SK-N-SH (cell line): ENCODE results near the gene TMEM51. TPM values are rescaled to one million over a fixed set of nuclear protein-coding genes. Genes with fewer than 3 reads are reported as not detected.

Experiments
- CTCF ChIA-PET: fragments of 300-600, 350-600 bp; formaldehyde crosslinking; extraction: SDS; loops from one replicate; lab custom pipeline; 2021; lab: Yijun Ruan, JAX
- POLR2A ChIA-PET: fragments of 350-600 bp; sonication (Branson Sonifier 250); formaldehyde crosslinking; extraction: SDS; loops from one replicate; lab custom pipeline; 2020; ENCODE audit warnings: antibody characterized with exemption, inconsistent platforms; lab: Yijun Ruan, JAX
- DNase-seq: peaks from one replicate; pipeline ENCODE4 v3.0.0; 2012
- H2AFZ ChIP-seq: fragments of 200-600 bp; sonication (generic); 2 replicates; pipeline ENCODE4 v1.8.1; 2016; ENCODE audit warnings: antibody characterized with exemption, mild to moderate bottlenecking, low read depth
- H3F3A ChIP-seq: fragments of 200-600 bp; sonication (generic); replicated peaks from 2 replicates; pipeline ENCODE3; 2016; ENCODE audit warnings: antibody characterized with exemption, mild to moderate bottlenecking; ENCODE audit not compliant: insufficient read depth
- H3K27ac ChIP-seq, 2 experiments: fragments of 200-500 bp in 1 of 2; fragments of 200-600 bp in 1 of 2; sonication (Bioruptor generic) in 1 of 2; sonication (generic), shearing (Covaris generic) in 1 of 2; 2 replicates each; pipeline versions ENCODE4 v1.5.1 to v1.6.1; 2014 to 2016; ENCODE audit warnings: low read depth in 2 of 2, inconsistent platforms in 1 of 2, low read length in 1 of 2, mild to moderate bottlenecking in 1 of 2, mixed read lengths in 1 of 2
- H3K27me3 ChIP-seq: fragments of 200-600 bp; sonication (generic), shearing (Covaris generic); 2 replicates; pipeline ENCODE4 v1.6.1; 2016; ENCODE audit warnings: mixed run types; ENCODE audit not compliant: insufficient read depth
- H3K36me3 ChIP-seq, 2 experiments: fragments of 200-500 bp in 1 of 2; fragments of 200-600 bp in 1 of 2; sonication (Bioruptor generic) in 1 of 2; sonication (generic) in 1 of 2; replicated peaks in 1 of 2; 2 replicates each; pipeline versions ENCODE3 to v1.5.1; 2014 to 2016; ENCODE audit warnings: low read length in 1 of 2, mild to moderate bottlenecking in 1 of 2; ENCODE audit not compliant: insufficient read depth in 2 of 2, control insufficient read depth in 1 of 2
- H3K4me1 ChIP-seq, 2 experiments: fragments of 200-500 bp in 1 of 2; fragments of 200-600 bp in 1 of 2; sonication (Bioruptor generic) in 1 of 2; sonication (generic), shearing (Covaris generic) in 1 of 2; 2 replicates each; pipeline versions ENCODE4 v1.5.1 to v1.6.1; 2014 to 2016; ENCODE audit warnings: low read depth in 1 of 2, low read length in 1 of 2, mixed run types in 1 of 2; ENCODE audit not compliant: insufficient read depth in 2 of 2, control insufficient read depth in 1 of 2
- H3K4me2 ChIP-seq: fragments of 200-600 bp; sonication (generic), shearing (Covaris generic); 2 replicates; pipeline ENCODE4 v1.6.1; 2017; ENCODE audit warnings: mixed run types
- H3K4me3 ChIP-seq, 2 experiments: fragments of 200-500 bp in 1 of 2; fragments of 200-600 bp in 1 of 2; sonication (Bioruptor generic) in 1 of 2; sonication (generic), shearing (Covaris generic) in 1 of 2; 2 replicates each; pipeline versions ENCODE4 v1.5.1 to v1.8.1; 2014 to 2016; ENCODE audit warnings: low read depth in 2 of 2, inconsistent platforms in 1 of 2, low read length in 1 of 2, mild to moderate bottlenecking in 1 of 2, mixed read lengths in 1 of 2, moderate library complexity in 1 of 2
- H3K79me2 ChIP-seq: fragments of 200-600 bp; sonication (generic); 2 replicates; pipeline ENCODE4 v1.8.1; 2017; ENCODE audit warnings: mild to moderate bottlenecking; ENCODE audit not compliant: insufficient read depth
- H3K9ac ChIP-seq: fragments of 200-600 bp; sonication (generic); 2 replicates; pipeline ENCODE4 v1.6.1; 2017; ENCODE audit warnings: mixed run types
- H3K9me2 ChIP-seq: fragments of 200-600 bp; sonication (generic); 2 replicates; pipeline ENCODE4 v1.6.1; 2017; ENCODE audit warnings: mixed run types
- H3K9me3 ChIP-seq: fragments of 200-600 bp; sonication (generic); 2 replicates; pipeline ENCODE4 v1.6.1; 2017; ENCODE audit warnings: mixed run types, mild to moderate bottlenecking, moderate library complexity
- H4K20me1 ChIP-seq: fragments of 200-600 bp; sonication (generic); 2 replicates; pipeline ENCODE4 v1.6.1; 2017; ENCODE audit warnings: mild to moderate bottlenecking, mixed run types; ENCODE audit not compliant: insufficient read depth
- CHD2 ChIP-seq: fragments of 150-350 bp; IDR thresholded peaks from 2 replicates; pipeline ENCODE4 v1.6.1; 2018; ENCODE audit warnings: low read length; ENCODE audit not compliant: partially characterized antibody
- CTCF ChIP-seq: fragments of 200-600 bp; sonication (generic); IDR thresholded peaks from 2 replicates; pipeline ENCODE4 v1.6.1; 2017; ENCODE audit warnings: antibody characterized with exemption, mild to moderate bottlenecking, moderate library complexity
- EZH2phosphoT487 ChIP-seq: fragments of 200-600 bp; sonication (generic); IDR thresholded peaks from 2 replicates; pipeline ENCODE4 v1.6.1; 2017; ENCODE audit warnings: low read depth, mixed run types, mild to moderate bottlenecking, antibody characterized with exemption, moderate library complexity, borderline replicate concordance
- FOSL2 ChIP-seq: IDR thresholded peaks from 2 replicates; pipeline ENCODE4 v1.4.0; 2012; ENCODE audit warnings: low read depth, mild to moderate bottlenecking, moderate library complexity, borderline replicate concordance
- FOXM1 ChIP-seq: IDR thresholded peaks from 2 replicates; pipeline ENCODE4 v1.4.0; 2012; ENCODE audit warnings: low read depth, mild to moderate bottlenecking
- GABPA ChIP-seq: IDR thresholded peaks from 2 replicates; pipeline ENCODE4 v1.4.0; 2012; ENCODE audit warnings: low read depth, mild to moderate bottlenecking
- JUND ChIP-seq: IDR thresholded peaks from 2 replicates; pipeline ENCODE4 v1.4.0; 2012
- MEF2A ChIP-seq: IDR thresholded peaks from 2 replicates; pipeline ENCODE4 v1.4.0; 2012; ENCODE audit warnings: low read depth, borderline replicate concordance
- MXI1 ChIP-seq: IDR thresholded peaks from 2 replicates; pipeline ENCODE4 v1.6.1; 2012; ENCODE audit warnings: mild to moderate bottlenecking, low read depth, low read length, improper control_type of control experiment
- NRF1 ChIP-seq: IDR thresholded peaks from 2 replicates; pipeline ENCODE4 v1.6.1; 2012; ENCODE audit warnings: low read depth, mild to moderate bottlenecking, low read length
- RAD21 ChIP-seq: IDR thresholded peaks from 2 replicates; pipeline ENCODE4 v1.6.1; 2012; ENCODE audit warnings: mild to moderate bottlenecking, low read length
- REST ChIP-seq: IDR thresholded peaks from 2 replicates; pipeline ENCODE4 v1.6.1; 2012; ENCODE audit warnings: mild to moderate bottlenecking, low read depth, low read length, moderate library complexity
- RFX5 ChIP-seq: IDR thresholded peaks from 2 replicates; pipeline ENCODE4 v1.6.1; 2012; ENCODE audit warnings: mild to moderate bottlenecking, improper control_type of control experiment, low read length
- RXRA ChIP-seq: IDR thresholded peaks from 2 replicates; pipeline ENCODE4 v1.4.0; 2012; ENCODE audit warnings: low read depth, mild to moderate bottlenecking, borderline replicate concordance
- SIN3A ChIP-seq: IDR thresholded peaks from 2 replicates; pipeline ENCODE4 v1.6.1; 2012; ENCODE audit warnings: low read depth, mild to moderate bottlenecking, low read length, moderate library complexity, borderline replicate concordance
- USF1 ChIP-seq: IDR thresholded peaks from 2 replicates; pipeline ENCODE4 v1.4.0; 2012; ENCODE audit warnings: low read depth, borderline replicate concordance
- ZBTB33 ChIP-seq: IDR thresholded peaks from 2 replicates; pipeline ENCODE4 v1.4.0; 2012; ENCODE audit warnings: low read depth, borderline replicate concordance
- WGBS: methylation state at CpG from one replicate; pipeline ENCODE4 v1.1.6; 2017; ENCODE audit warnings: low lambda C conversion rate; 5-methylcytosine and 5-hydroxymethylcytosine counted together
- polyA plus RNA-seq, 3 experiments: library from polyadenylated mRNA; depleted of rRNA; stranded (reverse); fragments of >200 nt; gene quantifications; 2 replicates each; pipeline ENCODE4 v1.2.3, GENCODE V29; 2012

TMEM51 gene
- polyA plus RNA-seq, 1 of the 3 experiments (the other 2 are of a cell fraction), result 25.6 TPM

- no peak for TF ChIP-seq USF1
- no peak for TF ChIP-seq ZBTB33
- no peak for TF ChIP-seq JUND
These were observed 52.2 kb downstream of the TMEM51 start (continued) for GRCh38 chr1:15205586-15206346.

- peaks cover 7 to 44% of the 10 kb centered on the region in 2 experiments; a peak in 1 of 4 replicates for H3K4me1 ChIP-seq
- ChIA-PET CTCF (interaction anchor here (1.0 to 5.0 kb wide), 4 partner anchors 14 to 78 kb away, joined by 4 to 37 read pairs (median 9); partner anchors contain the start of gene TMEM51), POLR2A (no interaction called here)
- H3K9me2 ChIP-seq, result no peaks in the 10 kb centered on the region
- H3K4me2 ChIP-seq, result peak overlapping the region; percentile 59; the same call in 1 of the 2 replicates
- no peak for DNase-seq
- H4K20me1 ChIP-seq, result 0 out of 2 replicates have a peak, but pooled peaks cover 7% of the 10 kb centered on the region
- H3F3A ChIP-seq, result no peaks in the 10 kb centered on the region
- H3K27me3 ChIP-seq, result no peaks in the 10 kb centered on the region
- no peaks in the 10 kb centered on the region for H3K36me3 ChIP-seq
- H2AFZ ChIP-seq, result no peak overlapping the region
- no peaks in the 10 kb centered on the region for H3K9me3 ChIP-seq
- no peak overlapping the region for H3K9ac ChIP-seq
- no peak overlapping the region for H3K4me3 ChIP-seq
- H3K79me2 ChIP-seq, result no peaks in the 10 kb centered on the region
- no peak overlapping the region; a peak in 1 of 4 replicates for H3K27ac ChIP-seq
- 27% methylated on average over 8 of the region's 8 CpGs for whole genome bisulfite sequencing
- TF ChIP-seq GABPA (no peak), ZBTB33 (no peak), USF1 (no peak), FOXM1 (no peak), CTCF (no peak), REST (no peak), SIN3A (no peak), RFX5 (no peak), MXI1 (no peak), RXRA (0 out of 2 replicates have a peak, but pooled peaks have one; percentile 27), MEF2A (no peak), CHD2 (no peak), NRF1 (no peak), EZH2phosphoT487 (no peak), RAD21 (no peak), FOSL2 (peak; percentile 61; the same call in 1 of the 2 replicates)
These were observed 53.0 kb downstream of the TMEM51 start for GRCh38 chr1:15206418-15207030.
